HS-5 (cell line): Measurements from ENCODE around the gene SHISA9.

Experiments
- DNase-seq: peaks from one replicate; pipeline ENCODE4 v3.0.0-alpha.2; 2012; ENCODE audit warnings: low read depth

Gene SHISA9

GRCh38 chr16:13269905-13270528, 368.6 kb downstream of the SHISA9 start:
- DNase-seq: no peak

- no peak for DNase-seq
Measured at GRCh38 chr16:13270602-13271001, 369.2 kb downstream of the SHISA9 start.

GRCh38 chr16:13289515-13289914, 388.1 kb downstream of the SHISA9 start:
- no peak for DNase-seq
